HS-5 (cell line): ENCODE data around the gene MCC.
A peak's percentile ranks its signal among the peaks of the same experiment; 100 is the strongest.

Experiments
- DNase-seq: peaks from one replicate; pipeline ENCODE4 v3.0.0-alpha.2; 2012; ENCODE audit warnings: low read depth

MCC gene

DNA sequence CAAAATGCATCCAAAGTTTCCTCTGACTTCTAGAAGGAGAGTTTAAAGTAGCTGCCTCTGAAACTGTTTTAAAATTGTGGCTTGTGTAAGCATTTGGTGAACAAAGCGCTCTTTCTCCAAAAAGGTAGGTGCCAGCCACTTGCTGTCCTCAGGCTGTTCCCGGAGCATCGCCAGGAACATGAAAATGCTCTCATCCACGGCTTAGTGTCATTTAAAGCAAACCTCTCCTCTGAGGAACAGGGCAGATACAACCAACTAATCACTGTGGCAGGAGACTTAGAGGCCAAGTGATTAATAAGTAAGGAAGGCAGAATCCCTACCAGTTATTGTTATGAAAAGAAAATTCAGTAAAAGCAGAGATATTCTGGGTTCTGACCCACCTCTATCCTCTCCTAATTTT, 346.1 kb downstream of the MCC start:
- DNase-seq: no peak

DNA sequence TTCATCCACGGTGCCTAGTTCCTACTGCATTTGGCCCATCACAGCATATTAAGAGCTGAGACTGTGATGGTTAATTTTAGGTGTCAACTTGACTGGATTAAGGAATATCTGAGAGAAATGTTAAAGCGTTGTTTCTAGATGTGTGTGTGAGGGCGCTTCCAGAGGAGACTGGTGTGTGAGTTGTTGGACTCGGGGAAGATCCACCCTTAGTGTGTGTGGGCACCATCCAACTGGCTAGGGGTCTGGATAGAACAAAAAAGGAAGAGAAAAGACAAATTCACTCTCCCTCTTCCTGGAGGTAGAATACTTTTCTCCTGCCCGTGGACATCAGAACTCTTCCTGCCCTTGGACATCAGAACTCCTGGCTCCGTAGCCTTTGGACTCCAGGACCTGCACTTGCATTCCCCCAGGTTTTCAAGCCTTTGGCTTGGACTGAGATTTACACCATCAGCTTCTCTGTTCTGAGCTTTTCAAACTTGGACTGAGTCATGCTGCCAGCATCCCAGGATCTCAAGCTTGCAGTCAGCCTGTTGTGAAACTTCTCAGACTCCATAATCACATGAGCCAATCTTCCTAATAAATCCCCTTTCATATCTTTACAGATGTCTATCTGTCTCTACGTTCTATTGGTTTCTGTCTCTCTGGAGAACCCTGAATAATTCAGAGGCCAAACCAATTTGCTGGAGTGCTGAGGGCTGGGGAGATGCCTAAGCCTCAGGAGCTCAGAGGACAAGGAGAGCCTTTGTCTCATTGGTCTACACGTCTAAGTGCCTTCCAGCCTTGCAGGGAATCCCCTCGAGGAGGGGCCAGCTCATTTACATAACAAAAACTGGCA, 347.2 kb downstream of the MCC start:
- DNase-seq: peak; percentile 78

DNA sequence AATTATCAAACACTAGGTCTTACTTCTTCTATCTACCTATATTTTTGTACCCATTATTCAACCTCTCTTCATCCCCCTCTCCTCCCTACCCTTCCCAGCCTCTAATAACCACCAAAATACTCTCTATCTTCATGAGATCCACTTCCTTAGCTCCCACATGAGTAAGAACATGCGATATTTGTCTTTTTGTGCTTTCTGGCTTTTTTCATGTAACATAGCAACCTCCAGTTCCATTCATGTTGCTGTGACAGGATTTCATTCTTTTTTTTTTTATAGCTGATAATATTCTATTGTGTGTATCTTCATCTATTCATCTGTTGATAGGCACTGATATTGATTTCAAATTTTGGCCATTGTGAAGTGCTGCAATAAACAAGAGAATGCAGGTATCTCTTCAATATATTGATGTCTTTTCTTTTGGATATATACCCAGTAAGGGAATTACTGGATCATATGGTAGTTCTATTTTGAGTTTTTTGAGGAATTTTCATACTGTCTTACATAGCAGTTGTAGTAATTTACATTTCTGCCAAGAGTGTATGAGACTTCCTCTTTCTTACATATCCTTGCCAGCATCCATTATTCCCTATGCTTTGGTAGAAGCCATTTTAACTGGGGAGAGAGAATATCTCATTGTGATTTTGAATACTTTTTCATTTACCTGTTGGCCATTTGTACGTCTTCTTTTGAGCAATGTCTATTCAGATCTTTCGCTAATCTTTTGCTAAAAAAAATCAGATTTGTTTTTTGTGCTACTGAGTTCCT, 354.9 kb downstream of the MCC start:
- DNase-seq: no peak

DNA sequence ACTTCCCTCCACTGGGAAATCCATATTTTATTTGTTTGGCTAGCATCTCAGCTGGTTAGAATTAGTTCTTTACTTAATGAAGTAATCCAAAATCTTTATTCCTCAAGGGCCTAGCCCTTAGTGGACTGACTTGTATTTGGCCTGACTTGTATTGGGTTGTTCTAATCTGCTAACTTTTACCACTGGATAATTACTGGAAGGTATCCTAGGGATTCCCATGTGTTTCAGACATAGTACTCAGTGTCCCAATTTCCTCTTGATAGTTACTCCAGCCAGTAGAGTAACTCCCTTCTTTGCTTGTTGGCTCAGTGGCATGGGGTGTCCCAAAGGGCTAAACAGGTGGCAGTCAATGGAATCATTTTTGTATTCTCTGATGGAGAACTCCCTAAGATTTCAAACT, 355.7 kb downstream of the MCC start:
- no peak for DNase-seq

DNA sequence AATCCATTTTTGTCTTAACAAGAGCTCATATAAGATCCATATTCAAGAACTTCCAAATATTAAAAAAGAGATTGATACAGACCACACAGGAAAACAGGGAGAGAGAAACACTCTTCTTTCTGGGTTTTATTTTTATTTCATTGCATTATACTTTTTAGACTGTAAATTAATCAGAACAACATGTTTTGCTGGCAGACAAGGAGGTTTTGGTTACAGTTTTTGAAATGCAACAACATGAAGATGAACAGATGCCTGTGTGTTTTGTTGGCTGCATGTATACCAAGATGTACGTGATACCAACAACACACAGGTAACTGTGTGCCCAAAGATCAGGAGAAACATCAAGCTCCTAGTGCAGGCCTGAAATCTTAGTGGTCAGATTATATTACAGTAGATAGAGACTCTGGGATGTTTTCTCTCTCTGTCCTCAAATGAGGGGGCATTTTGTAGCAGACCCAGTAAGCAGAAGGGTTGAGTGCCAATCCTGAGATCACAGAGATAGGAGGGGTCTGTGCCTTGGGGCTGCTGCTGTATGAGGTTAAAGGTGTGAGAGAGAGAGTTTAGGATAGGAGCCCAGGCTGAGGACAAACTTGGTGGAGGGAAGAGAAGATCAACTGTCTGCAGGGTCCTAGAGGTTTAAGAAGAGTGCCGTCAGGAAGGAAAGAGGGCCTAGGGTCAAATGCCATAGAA, 359.5 kb downstream of the MCC start:
- no peak for DNase-seq

DNA sequence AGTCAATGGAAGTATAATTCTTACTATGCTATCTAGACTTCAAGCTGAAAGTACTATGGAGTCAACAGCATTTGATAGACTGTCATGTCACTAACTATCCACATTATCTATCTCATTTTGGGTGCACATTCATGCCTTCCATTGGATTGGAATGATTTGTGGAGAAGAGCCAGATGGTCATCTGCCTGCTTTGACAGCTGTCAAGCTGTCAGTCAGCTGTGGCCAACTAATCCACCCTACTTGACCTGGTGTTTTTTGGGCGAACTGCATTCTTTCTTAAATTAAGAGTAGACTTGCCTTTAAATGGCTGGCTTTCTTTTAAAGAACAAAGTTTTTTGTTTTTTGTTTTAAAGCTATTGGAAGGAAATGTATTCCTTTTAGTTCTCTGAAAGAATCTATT, 360.2 kb downstream of the MCC start:
- no peak for DNase-seq

DNA sequence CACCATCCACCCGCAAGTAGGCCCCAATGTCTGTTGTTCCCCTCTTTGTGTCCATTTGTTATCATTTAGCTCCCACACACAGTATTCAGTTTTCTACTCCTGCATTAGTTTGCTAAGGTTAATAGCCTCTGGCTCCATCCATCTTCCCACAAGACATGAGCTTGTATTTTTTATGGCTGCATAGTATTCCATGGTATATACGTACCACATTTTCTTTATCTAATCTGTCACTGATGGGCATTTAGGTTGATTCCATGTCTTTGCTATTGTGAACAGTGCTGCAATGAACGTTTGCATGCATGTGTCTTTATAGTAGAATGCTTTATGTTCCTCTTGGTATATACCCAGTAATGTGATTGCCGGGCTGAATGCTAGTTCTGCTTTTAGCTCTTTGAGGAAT, 361.2 kb downstream of the MCC start:
- DNase-seq: no peak

DNA sequence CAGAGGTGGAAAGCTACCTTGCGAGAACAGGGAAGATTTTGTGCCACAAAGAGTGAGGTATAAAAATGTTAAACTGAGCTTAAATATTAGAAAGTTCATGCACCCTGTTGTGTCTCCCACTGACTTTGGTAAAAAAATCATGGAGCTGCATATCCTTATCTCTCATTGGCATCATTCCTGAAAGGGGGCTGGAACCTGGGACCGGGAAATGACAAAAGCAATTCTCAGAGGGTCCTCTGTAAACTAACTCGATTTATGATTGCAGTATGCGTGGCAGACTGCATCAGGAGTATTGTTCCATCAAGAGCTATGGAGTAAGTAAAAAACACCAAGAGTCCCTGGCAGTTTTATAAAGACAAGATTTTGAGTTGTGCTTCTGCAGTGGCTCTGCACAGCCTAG, 362.9 kb downstream of the MCC start:
- no peak for DNase-seq

DNA sequence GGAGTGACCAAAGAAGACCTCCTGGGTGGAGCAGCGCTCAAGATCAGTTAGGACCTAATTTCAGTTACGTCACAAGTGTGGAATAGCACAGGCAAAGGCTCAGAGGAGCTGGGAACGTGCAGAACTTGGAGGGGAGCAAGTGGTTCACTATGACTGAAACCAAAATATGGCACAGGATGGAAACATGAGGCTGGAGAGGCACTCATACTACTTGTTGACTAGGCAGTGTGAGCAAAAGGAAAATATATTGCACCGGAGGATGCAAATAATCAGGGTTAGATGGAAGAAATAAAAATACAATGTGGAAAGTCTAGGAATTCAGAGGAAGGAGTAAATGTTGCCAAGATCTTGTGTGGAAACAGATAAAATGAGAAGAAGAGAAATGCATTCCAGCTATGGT, 363.3 kb downstream of the MCC start:
- DNase-seq: no peak

DNA sequence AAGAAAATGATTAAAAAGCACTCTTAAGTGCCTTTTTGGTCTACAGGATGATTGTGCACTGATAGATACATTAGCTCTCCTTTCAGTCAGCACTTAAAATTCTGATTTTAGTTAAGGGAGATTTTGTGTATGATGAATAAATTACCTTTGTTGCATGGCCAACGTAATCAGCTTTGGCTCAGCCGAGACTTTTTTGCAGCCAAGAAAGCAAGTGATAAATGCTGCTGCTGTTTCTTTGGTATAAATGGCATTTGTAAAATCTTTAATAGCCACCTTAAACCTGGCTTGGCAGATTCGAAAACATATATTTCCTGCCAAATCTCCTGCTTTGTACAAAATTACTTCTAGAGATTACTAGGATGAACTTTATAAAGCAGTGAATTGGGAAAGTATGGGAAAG, 364.0 kb downstream of the MCC start:
- no peak for DNase-seq

DNA sequence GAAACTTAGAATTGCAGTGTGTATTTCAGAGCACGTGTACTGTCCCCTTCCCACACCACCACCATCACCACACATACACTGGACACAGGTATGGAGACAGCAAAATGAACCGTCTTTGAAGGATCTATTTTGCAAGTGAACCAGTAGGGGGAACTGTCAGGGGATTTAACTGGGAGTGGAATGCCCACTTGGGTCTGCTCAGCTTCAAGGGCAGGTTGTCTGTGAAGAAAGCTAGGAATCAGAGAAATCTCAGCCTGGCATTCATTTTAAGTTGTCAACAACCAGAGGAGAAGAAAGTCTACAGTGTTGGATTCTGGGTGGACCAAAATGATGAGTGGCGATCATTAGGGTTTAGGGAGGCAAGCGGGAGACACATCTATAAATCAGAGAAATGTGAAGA, 364.6 kb downstream of the MCC start:
- DNase-seq: no peak

DNA sequence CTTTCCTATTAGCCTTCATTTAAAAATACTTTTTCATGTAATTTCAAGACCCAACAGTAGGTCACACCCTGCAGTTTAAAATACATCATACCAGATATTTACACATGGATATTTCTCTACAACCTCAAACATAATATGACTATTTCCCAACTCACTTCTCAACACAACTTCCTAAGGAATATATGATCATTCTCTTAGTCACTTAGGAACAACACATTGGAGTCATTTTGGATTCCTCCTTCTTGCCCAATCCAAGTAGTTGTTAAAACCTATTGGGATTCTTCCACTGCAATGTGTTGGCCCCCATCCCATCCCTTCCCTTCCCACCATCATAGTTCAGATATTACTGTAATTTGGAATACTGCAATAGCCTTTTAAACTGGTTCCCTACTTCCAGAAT, 366.2 kb downstream of the MCC start:
- peak; percentile 94 for DNase-seq

DNA sequence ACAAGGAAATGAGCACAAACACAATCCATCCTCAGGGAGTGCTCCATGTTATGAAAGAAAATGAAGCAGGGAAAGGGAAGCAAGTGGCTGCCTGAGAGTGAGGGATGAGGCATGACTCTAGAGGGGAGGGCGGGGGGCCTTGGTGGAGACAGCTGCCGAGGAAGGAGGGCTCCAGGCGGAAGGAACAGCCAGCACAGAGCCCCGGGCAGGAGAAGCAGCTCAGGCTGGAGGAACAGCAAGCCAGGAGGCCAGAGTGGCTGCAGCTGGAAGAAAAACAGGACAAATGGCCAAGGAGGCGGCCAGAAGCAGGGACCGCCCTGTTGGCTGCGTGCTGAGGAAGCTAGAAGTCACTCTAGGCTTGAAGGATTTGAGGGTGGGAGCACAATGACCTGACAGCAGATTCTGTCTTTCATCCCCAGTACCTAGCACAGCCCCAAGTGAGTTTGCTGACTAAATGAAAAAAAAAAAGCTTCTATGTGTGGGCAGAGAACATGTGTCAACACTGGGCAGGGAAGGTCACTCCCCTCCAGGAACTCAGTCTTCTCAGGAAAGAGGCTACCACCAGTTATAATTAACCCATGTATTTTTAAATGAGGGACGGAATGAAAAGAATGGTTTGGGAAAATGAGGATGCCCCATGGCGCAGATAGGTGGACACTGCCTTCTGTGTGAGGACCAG, 368.9 kb downstream of the MCC start:
- no peak for DNase-seq

DNA sequence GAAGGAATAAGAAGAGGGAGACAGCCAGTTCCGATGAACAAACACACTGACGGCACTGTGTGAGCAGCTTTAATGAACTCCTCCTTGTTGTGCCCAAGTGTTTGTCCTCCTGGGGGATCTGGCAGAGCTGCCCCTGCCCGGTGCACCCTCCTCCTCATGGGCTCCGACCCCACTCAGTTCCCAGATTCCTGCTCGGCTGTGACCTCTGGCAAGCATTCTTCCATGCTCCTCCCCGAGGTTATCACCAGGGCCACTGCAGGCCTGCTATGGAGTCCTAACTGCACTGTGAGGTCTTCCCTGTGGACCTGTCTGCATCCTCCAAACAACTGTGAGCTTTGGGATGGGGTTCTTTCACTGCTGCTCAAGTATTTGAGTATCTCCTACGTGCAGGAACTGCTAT, 369.5 kb downstream of the MCC start:
- DNase-seq: no peak

DNA sequence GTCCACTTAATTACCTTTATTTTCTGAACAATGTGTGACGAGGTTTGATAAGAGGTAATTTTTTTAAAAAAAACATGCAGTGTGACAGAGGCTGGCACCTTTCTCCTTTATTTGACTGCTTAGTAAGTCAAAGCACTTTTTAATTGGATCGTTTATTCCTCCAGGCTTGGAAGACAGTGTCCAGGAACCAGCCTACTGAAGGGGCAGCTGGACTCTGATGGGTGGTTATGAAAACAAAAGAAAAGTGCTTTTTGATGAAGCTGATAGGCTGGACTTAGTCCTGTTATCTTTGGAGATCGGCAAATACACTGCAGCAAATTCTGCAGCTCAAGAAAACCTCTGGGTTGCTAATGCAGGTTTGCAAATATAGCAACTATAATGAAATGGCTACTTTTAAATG, 370.0 kb downstream of the MCC start:
- no peak for DNase-seq

DNA sequence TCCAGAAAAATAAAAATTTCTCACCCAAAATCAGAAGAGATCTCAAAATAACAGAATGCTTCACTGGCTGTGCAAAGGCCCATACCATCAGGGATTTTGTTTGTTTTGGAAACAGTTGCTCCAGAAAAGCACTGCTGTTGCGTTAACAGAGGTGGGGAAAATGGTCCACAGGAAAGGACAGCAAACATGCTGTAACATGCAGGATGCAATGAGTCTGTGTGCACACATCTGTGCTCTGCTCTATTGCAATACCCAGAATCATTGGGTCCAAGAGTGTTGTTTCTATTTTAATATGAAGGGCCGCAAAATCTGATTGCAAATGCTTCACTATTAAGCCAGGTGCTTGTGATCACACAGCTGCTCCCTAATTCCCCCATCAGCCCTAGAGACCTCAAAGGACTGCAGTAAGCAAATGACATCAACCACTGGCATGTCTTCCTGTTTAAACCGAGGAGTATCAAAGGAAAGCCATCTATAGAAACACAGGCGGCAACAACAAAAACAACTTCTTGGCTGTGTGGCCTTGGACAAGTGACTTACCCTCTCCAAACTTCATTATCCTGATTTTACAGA, 370.6 kb downstream of the MCC start:
- no peak for DNase-seq

DNA sequence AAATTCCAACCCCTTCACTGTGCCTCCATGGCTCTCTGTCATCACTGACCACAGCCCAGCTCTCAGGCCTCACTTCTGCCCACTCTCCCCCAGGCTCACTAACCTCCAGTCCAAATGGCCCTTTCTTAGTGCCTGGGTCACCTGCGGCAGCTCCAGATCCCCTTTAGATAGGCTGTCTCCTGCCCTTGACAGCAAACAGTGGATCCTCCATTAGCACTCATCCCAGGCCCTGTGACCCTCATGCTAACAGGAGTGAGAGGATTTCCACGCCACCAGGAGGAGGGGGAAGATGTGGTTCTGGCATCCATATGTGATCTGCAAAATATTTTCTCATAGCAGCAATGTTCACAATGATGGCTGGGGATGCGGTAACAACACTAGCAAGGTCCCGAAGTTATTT, 372.3 kb downstream of the MCC start:
- DNase-seq: no peak

DNA sequence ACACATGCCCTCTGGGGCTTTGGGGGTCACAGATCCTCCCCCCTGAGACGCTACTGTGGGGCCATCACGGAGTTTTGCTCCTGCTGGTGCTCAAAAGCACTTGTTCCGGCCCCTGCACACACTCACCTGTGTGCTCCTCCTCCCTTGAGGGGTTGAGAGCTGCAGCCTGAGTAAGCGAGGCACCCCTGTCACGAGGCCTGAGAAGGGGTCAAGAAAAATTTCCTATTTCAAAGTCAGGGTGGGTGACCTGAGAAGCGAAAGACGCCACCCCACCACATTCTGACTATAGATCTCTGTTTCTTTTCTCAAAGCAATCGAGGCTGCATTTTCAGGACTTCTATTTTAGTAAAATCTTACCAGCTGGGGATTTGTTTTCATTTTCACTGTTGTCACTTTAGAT, 373.2 kb downstream of the MCC start:
- no peak for DNase-seq

DNA sequence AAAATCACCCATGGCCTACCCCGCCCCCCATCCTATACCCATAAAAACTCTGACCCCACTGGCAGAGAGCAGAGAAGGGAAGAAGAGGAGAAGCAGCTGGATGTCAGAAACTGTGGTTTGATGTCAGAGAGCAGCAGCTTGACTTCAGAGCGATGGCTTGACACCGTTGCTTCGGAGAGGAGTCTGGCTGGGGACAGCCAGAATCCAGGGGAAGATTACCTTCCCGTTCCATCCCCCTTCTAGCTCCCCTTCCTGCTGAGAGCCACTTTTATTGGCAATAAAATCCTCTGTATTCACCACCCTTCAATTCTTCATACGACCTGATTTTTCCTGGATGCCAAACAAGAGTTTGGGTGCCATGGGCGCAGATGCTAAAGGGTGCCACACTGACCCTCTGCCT, 373.7 kb downstream of the MCC start:
- no peak for DNase-seq

DNA sequence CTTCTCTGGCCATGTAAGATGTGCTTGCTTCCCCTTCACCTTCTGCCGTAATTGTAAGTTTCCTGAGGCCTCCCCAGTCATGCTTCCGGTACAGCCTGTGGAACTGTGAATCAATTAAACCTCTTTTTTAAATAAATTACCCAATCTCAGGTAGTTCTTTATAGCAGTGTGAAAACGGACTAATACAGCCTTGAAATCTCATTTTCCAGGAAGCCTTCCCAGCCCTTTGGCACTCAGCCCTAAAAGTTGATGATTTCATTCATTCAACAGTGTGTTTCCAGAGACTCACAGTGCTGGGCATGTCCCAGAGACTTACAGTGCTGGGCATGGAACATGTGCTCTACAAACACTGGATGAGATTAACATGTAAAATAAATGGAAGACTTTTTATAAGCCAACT, 375.8 kb downstream of the MCC start:
- no peak for DNase-seq

DNA sequence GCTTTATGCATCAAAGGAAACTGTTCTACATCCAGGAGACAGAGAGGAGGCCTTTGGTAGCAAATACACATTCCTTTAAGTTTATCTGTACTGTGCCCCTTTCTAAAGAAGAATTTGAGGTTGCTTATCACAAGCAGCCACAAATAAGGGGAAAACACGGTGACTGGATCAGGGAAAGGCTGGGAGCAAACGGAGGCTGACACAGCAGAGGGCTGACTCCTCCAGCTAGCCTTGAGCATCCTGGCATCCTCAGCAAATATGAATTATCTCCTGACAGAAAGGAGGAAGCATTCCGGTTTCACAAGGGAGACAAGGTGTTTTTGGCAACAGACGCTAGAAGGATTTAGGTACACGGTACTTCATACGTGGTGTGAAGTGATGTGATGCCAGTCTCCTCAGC, 378.1 kb downstream of the MCC start:
- DNase-seq: no peak

DNA sequence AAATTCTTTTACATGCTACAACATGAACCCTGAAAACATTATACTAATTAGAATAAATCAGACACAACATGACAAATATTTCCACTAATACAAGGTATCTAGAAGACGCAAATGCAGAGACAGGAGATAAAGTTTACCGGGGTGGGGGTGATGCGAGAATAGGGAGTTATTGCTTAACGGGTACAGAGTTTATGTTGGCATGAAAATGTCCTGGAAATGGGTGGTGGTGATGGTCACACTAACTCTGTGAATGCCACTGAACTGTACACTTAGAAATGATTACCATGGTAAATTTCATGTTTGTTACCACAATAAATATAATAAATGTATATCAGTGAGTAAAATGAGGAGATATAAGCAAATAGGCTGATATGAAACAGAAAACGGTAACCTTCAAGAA, 378.9 kb downstream of the MCC start:
- no peak for DNase-seq
